Measurements from ENCODE around the gene CDC42.

- TF ChIP-seq TAF1 (IDR thresholded peaks at IDR 0.05; ENCODE audit: borderline replicate concordance, low read depth, low read length) (no peak), POLR2AphosphoS5 (IDR thresholded peaks at IDR 0.05; ENCODE audit: low read depth, low read length) (no peak), POLR2A (IDR thresholded peaks at IDR 0.05; ENCODE audit: low read depth, low read length) (no peak)
Measured at GRCh38 chr1:22101199-22101598, 48.7 kb downstream of the CDC42 start.
